ENCODE measurements around the gene ABCC10. TPM values are rescaled to one million over a fixed set of nuclear protein-coding genes. Genes with fewer than 3 reads are reported as not detected.

Gene ABCC10
- total RNA-seq, 6 experiments from 2014 or later: 5.8 to 10.7 (median 7.5) TPM

DNA sequence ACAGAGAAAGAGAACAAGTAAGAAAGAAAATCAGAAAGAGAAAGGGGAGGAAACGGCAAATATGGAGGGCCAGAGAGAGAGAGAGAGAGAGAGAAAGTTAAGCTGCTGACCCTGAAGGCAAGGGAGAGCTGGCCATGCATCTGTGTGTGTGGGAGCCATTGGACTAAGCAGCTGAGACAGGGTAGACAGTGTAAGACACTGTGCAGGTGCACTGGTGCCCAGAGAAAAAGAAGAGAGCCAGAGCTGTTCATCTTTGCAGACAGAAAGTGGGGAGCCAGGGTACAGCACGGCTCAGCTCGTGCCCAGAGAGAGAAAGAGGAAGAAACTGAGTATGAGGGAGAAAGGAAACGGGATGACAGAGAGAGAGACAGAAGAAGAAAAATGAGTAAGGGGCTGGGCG lies 33.7 kb upstream of the ABCC10 start:
- intact Hi-C loops (cut with DNase I): no loop called here
- WGBS (ENCODE audit: insufficient coverage, low coverage, low lambda C conversion rate, missing lambda C conversion rate): 36% methylated on average over 3 of the region's 5 CpGs

DNA sequence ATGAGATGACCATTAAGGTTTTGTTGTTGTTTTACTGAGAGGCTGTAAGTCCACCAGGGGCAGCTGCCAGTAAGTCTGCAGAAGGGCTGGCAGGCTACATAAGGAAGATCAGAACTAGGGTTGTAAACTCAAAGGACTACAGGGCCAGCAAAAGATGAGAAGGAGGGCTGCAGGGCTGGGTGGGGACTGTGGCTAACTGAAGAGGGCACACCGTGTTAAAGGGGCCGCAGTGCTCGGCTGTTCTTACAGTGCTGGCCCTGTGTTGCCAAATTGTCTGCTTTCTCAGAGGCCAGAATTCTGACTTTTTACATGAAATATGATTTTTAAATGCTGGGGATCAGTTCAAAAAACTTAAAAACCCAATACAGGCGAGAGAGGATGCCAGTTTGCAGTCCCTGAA lies 32.4 kb upstream of the ABCC10 start:
- Histone ChIP-seq H3K4me1 (no peaks in the 10 kb centered on the region), H3K4me3 (no peak overlapping the region), H3K9me3 (no peaks in the 10 kb centered on the region), H3K27me3 (no peaks in the 10 kb centered on the region), H3K36me3 (no peaks in the 10 kb centered on the region), H3K27ac (no peak overlapping the region)
- no peak for TF ChIP-seq POLR2A (IDR thresholded peaks at IDR 0.05)
- no peak for TF ChIP-seq CTCF (IDR thresholded peaks at IDR 0.05)
- ATAC-seq: no peak
- intact Hi-C loops (cut with DNase I): no loop called here
- DNase-seq: no peak
- WGBS (ENCODE audit: insufficient coverage, low coverage, low lambda C conversion rate, missing lambda C conversion rate): 77% methylated on average over 4 of the region's 4 CpGs

More for the DNA sequence above, 33.7 kb upstream of the ABCC10 start:
- H3K9me3 ChIP-seq: no peaks in the 10 kb centered on the region
- H3K36me3 ChIP-seq: no peaks in the 10 kb centered on the region
- no peaks in the 10 kb centered on the region for H3K4me1 ChIP-seq
- no peak overlapping the region for H3K27ac ChIP-seq
- no peak overlapping the region for H3K4me3 ChIP-seq
- DNase-seq (no peak), ATAC-seq (no peak)
- no peak for TF ChIP-seq CTCF (IDR thresholded peaks at IDR 0.05)
- TF ChIP-seq POLR2A (IDR thresholded peaks at IDR 0.05): no peak
- H3K27me3 ChIP-seq: no peaks in the 10 kb centered on the region

DNA sequence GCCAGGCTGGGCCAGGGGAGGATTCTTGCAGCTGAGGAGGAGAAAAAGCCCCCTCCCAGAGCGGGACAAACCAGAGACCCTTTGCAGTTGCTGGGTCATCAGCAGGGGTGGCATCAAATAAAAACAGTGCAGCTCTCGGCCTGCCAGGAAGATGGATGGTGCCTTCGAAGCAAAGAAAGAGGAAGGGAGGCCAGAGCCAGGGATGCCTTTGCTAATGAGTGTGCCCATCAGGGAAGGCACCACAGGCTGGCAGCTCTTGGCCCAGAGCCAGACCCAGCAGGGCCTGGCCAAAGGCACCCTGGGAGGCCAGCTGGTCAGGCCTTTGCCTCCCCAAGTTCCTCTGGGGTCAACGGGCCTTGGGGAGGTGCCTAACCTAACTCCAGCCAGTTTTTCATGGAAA lies 31.6 kb upstream of the ABCC10 start:
- Histone ChIP-seq H3K4me1 (no peaks in the 10 kb centered on the region), H3K27ac (no peak overlapping the region), H3K9me3 (no peaks in the 10 kb centered on the region), H3K27me3 (no peaks in the 10 kb centered on the region), H3K36me3 (no peaks in the 10 kb centered on the region), H3K4me3 (no peak overlapping the region)
- WGBS (ENCODE audit: insufficient coverage, low coverage, low lambda C conversion rate, missing lambda C conversion rate): 47% methylated on average over 3 of the region's 4 CpGs
- no peak for TF ChIP-seq POLR2A (IDR thresholded peaks at IDR 0.05)
- TF ChIP-seq CTCF (IDR thresholded peaks at IDR 0.05): no peak
- intact Hi-C loops (cut with DNase I): no loop called here
- no peak for ATAC-seq
- no peak for DNase-seq

DNA sequence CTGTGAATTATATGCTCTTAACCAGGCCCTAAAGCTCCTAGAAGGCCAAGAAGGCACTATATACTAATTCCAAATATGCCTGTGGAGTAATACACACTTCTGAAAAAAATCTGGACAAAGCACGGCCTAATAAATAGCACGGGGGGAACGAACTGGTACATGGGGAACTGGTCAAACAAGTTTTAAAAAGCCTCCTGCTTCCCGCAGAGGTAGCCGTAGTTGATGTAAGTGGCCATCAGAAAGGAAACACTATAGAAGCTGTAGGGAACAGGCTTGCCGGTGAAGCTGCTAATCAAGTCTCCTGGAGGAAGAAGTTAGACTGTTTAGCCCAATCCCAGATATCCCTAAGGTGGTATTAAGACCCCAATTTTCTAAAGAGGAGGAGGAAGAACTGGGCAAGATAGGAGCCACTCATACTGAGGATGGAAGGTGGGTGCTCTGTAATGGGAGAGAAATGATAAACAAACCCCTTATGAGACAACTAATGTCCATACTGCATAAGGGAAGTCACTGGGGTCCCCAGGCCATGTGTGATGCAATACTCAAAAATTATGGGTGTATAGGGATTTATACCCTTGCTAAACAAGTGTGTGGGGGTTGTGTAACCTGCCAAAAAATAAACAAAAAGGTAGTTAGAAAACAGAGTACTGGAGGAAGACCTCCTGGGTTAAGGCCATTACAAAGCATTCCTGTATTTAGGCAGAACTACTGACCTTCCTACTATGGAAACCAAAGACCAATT lies 30.8 kb upstream of the ABCC10 start:
- H3K27me3 ChIP-seq: no peaks in the 10 kb centered on the region
- ATAC-seq: no peak
- H3K4me3 ChIP-seq: no peak overlapping the region

More for the DNA sequence above, 30.8 kb upstream of the ABCC10 start:
- TF ChIP-seq CTCF (IDR thresholded peaks at IDR 0.05): no peak
- TF ChIP-seq POLR2A (IDR thresholded peaks at IDR 0.05): no peak
- no peaks in the 10 kb centered on the region for H3K9me3 ChIP-seq
- no peak for DNase-seq
- no peaks in the 10 kb centered on the region for H3K36me3 ChIP-seq
- H3K27ac ChIP-seq: no peak overlapping the region
- intact Hi-C loops (cut with DNase I): no loop called here
- 83% methylated on average over 5 of the region's 6 CpGs for WGBS (ENCODE audit: insufficient coverage, low coverage, low lambda C conversion rate, missing lambda C conversion rate)
- no peaks in the 10 kb centered on the region for H3K4me1 ChIP-seq
